NCI-H510A treated with DMSO at 0.1 percent for 48 hours (cell line): ENCODE data around the gene VAMP1.
A peak's percentile ranks its signal among the peaks of the same experiment; 100 is the strongest.

Experiments used
- DNase-seq: peaks from one replicate; lab custom pipeline; 2025; lab: John Stamatoyannopoulos, UW

Gene VAMP1

DNA sequence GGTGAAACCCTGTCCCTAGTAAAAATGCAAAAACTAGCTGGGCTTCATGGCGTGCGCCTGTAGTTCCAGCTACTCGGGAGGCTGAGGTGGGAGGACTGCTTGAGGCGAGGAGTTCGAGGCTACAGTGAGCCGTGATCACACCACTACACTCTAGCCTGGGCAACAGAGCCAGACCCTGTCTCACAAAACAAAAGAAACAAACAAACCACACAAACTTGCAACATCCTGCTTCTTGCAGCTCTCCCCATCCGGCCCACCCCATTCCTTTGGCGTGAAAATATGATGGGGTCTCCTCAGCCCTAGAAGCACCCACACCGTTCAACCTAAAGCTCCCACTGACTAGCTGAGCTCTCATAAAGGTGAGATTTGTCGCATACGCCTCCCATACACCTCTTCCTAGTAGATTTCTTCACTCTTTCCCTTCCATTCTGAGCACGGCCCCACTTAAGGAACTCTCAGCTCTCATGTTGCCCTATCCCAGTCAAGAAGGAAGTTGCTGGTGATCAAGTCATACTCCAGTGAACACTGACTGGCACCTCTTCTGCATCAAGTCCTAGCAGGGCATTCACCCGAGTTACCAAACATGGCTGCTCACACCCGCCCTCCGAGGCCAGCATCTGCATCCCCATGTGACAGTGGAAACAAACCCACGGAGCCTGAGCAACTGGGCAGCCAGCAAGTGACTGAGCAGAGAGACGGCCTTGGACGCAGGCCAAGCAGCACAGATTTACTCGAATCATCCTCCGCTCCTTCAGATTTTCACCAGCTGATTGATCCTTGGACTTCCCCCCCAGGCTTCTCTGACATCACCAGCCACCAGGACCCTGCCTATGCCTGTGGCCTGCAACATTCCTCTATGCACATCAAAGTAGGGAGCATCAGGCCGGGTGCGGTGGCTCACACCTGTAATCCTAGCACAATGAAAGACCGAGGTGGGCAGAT is 44.6 kb downstream of the VAMP1 start:
- DNase-seq, result no peak

DNA sequence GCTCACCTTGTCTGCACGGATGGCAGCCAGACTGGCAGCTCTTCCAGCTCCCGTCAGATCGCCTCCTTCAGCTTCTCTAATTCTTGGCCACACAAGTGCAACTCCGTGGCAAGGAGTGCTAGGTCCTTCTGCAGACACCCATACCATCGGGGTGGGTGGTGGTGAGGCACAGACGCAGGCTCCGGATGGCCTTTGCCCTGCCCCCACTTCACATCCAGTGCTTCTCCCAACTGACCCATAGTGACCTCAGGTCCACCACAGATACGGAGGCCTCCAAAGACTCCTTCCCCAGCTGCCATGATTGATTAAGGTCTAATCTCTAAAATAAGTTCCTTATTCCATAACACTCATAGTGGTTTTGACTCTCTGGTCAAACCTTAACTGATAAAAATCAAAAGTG is 45.6 kb downstream of the VAMP1 start:
- no peak for DNase-seq

DNA sequence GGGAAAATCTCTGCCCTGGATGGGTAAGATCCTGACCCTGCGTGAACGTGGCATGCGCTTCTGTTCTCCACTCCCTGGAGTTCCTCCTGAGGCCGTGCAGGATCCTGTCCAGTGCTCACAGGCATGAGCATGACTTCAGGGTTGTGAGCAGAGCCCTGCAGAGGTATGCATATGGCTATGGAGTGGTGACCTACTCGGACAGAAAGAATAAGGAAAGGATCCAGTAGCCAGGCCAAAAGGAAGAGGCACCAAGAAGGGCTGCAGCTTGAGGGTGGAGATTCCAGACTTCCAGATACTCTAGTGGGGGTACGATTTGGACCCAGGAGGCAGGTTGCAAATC is 46.5 kb downstream of the VAMP1 start:
- DNase-seq, result no peak

DNA sequence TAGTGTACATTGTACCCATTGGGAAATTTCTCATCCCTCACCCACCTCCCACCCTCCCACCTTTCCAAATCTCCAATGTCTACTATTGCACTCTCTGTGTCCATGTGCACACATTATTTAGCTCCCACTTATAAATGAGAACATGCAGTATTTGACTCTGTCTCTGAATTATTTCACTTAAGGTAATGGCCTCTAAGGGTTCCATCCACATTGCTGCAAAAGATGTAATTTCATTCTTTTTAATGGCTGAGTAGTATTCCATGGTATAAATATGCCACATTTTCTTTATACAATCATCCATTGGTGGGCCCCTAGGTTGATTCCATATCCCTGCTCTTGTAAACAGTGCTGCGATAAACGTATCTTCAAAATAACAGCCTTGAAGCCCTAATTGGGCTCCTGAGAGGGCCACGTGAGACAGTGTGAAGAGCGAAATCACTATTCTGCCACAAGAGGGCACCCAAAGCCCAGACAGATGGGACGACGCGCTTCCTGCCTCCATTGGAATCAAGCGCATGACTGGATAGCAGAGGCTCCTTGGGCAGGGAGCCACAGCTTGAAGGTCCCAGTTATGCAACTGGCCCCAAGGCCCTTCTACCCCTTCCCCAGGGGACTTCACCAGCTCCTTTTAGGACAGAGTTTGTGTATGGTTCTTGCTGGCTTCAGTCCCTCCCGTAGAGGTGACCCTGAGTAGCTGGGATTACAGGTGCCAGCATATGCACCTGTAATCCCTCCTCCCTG is 47.0 kb downstream of the VAMP1 start:
- peak; percentile 64 for DNase-seq

DNA sequence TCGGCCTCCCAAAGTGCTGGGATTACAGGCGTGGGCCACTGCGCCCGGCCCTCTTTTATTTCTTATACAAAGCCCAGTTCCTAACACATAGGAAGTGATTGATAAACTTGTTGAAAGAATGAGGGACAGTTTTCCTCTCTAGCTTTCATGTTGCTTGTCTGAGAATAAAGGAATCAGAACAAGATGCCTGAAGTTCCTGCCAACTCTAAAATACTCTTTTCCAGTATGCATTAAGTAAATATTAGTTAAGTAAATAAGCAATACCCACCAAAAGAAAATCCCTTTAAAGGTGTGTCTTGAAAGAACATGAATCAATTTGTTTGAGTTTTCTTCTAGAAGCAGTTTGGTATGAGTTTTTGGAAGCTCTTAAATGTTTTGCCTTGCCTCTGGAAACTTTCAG is 50.1 kb downstream of the VAMP1 start:
- DNase-seq, result no peak

DNA sequence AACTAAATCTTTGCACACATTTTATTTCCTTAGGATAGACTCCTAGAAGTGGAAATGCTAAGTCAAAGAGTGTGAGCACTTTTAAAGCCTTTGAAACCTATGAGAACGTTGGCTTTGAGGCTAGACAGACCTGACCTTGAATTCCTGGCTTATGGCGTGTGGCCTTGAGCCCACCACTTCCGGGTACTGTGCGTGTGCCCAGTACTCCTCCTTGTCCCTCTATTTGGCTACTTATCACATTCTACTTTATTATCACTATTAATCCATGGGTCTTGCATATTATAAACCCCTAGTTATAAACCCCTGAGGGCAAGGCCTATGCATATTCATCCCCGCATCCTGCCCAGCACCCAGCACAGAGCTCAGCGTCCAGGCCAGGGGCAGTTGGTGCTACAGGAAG is 51.7 kb downstream of the VAMP1 start:
- no peak for DNase-seq

DNA sequence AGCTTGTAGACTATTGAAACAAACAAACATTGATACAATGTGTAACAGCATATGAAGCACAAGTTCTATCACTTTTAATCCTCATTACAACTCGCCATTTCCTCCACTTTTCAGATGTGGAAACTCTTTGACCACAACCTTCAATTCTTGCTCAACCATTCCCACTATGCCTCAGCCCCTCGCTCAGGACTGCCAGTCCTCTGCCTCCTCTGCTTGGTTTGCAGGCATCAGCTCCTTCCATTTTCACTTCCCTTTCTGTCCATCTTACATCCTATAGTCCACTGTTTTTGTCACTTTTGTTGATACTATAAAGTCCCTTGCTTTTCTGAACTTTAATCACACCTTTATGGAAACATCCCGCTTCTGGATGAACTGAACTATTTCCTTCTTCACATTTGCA is 53.9 kb downstream of the VAMP1 start:
- no peak for DNase-seq
